SK-N-MC (cell line): Measurements from ENCODE around the gene BPHL.
"Not testable (repeated sequence)": the region's sequence is repeated elsewhere in the genome, so short reads cannot be mapped to it uniquely, and the experiment has no call there.

Experiments used
- EZH2 ChIP-seq: fragments of 200-600 bp; sonication (generic); IDR thresholded peaks from one replicate; pipeline ENCODE4 v1.6.1; 2017; ENCODE audit warnings: antibody characterized with exemption
- POLR2AphosphoS5 ChIP-seq: IDR thresholded peaks from 2 replicates; pipeline ENCODE4 v1.6.1; 2012; ENCODE audit warnings: mild to moderate bottlenecking, low read depth, low read length, borderline replicate concordance

DNA sequence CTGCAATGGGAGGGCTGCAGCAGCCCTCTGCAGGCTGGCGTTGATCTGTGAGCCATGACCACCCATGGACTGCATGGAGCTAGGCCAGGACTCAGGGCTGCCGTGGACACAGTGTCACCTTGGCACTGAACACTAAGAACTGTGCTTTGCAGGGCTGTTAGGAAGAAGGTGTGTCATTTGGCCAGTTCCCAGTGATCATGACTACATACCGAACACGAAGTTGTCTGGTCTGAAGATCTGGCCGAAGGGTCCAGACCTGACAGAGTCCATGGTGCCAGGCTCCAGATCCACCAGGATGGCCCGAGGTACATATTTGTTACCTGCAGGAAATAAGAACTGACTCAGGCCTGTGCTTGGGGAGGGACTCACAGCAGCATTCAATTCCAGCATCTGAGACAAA is 36.9 kb downstream of the BPHL start:
- not testable (repeated sequence) for TF ChIP-seq POLR2AphosphoS5, EZH2
